Measurements from ENCODE around the gene PLEKHA5.

PLEKHA5 gene, protein sequence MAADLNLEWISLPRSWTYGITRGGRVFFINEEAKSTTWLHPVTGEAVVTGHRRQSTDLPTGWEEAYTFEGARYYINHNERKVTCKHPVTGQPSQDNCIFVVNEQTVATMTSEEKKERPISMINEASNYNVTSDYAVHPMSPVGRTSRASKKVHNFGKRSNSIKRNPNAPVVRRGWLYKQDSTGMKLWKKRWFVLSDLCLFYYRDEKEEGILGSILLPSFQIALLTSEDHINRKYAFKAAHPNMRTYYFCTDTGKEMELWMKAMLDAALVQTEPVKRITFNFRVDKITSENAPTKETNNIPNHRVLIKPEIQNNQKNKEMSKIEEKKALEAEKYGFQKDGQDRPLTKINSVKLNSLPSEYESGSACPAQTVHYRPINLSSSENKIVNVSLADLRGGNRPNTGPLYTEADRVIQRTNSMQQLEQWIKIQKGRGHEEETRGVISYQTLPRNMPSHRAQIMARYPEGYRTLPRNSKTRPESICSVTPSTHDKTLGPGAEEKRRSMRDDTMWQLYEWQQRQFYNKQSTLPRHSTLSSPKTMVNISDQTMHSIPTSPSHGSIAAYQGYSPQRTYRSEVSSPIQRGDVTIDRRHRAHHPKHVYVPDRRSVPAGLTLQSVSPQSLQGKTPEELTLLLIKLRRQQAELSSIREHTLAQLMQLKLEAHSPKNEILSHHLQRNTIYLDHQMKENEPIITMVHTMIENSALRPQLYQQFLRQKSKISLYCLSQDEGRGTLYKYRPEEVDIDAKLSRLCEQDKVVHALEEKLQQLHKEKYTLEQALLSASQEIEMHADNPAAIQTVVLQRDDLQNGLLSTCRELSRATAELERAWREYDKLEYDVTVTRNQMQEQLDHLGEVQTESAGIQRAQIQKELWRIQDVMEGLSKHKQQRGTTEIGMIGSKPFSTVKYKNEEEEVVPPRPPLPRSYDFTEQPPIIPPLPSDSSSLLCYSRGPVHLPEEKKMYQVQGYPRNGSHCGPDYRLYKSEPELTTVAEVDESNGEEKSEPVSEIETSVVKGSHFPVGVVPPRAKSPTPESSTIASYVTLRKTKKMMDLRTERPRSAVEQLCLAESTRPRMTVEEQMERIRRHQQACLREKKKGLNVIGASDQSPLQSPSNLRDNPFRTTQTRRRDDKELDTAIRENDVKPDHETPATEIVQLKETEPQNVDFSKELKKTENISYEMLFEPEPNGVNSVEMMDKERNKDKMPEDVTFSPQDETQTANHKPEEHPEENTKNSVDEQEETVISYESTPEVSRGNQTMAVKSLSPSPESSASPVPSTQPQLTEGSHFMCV

DNA sequence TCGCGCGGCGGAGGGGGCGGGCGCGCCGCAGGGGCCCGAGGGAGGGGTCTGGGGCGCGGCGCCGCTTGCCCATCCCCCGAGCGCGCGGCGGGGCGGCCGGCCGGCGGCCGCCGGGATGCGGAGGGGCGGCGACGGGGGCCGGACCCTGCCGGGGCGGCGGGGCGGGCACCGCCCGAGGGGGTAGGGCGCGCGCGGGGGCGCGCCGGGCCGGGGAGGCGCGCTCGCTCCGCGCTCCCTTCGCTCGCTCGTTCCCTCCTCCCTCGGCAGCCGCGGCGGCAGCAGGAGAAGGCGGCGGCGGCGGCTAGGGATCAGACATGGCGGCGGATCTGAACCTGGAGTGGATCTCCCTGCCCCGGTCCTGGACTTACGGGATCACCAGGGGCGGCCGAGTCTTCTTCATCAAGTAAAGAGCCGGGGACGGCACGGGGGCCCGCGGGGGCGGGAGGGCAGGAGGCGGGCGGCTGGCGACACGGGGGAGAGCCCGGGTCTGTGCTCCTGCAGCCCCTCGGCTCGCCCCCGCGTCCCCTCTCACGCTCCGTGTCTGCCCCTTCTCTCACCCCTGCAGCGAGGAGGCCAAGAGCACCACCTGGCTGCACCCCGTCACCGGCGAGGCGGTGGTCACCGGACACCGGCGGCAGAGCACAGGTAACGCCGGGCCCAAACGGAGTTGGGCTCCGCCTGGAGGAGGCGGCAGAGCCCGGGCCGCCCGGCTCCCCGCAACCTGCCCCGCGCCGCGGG lies at the start of gene PLEKHA5:
TSS of gene PLEKHA5 (plus strand) at position 248 of the 738 bp plus-strand sequence. CDS start at position 315, 67 bp downstream.
- TF ChIP-seq, protein P1, sequence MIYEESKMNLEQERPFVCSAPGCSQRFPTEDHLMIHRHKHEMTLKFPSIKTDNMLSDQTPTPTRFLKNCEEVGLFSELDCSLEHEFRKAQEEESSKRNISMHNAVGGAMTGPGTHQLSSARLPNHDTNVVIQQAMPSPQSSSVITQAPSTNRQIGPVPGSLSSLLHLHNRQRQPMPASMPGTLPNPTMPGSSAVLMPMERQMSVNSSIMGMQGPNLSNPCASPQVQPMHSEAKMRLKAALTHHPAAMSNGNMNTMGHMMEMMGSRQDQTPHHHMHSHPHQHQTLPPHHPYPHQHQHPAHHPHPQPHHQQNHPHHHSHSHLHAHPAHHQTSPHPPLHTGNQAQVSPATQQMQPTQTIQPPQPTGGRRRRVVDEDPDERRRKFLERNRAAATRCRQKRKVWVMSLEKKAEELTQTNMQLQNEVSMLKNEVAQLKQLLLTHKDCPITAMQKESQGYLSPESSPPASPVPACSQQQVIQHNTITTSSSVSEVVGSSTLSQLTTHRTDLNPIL (CRISPR knock-in tag; IDR thresholded peaks at IDR 0.05; ENCODE audit: low read depth) = no peak
- no peak for TF ChIP-seq TOX (CRISPR knock-in tag; IDR thresholded peaks at IDR 0.05; ENCODE audit: borderline replicate concordance)
- no peak for TF ChIP-seq ARNTL (CRISPR knock-in tag; IDR thresholded peaks at IDR 0.05; ENCODE audit: borderline replicate concordance, low read depth)
- TF ChIP-seq PPARA (CRISPR knock-in tag; IDR thresholded peaks at IDR 0.05; ENCODE audit: borderline replicate concordance) = no peak
- no peak for TF ChIP-seq SNAI2 (CRISPR knock-in tag; IDR thresholded peaks at IDR 0.05)
- TF ChIP-seq, protein P2, sequence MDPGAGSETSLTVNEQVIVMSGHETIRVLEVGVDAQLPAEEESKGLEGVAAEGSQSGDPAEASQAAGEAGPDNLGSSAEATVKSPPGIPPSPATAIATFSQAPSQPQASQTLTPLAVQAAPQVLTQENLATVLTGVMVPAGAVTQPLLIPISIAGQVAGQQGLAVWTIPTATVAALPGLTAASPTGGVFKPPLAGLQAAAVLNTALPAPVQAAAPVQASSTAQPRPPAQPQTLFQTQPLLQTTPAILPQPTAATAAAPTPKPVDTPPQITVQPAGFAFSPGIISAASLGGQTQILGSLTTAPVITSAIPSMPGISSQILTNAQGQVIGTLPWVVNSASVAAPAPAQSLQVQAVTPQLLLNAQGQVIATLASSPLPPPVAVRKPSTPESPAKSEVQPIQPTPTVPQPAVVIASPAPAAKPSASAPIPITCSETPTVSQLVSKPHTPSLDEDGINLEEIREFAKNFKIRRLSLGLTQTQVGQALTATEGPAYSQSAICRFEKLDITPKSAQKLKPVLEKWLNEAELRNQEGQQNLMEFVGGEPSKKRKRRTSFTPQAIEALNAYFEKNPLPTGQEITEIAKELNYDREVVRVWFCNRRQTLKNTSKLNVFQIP (CRISPR knock-in tag; IDR thresholded peaks at IDR 0.05; ENCODE audit: borderline replicate concordance, low read depth) = no peak
- no peak for TF ChIP-seq GLIS3 (CRISPR knock-in tag; IDR thresholded peaks at IDR 0.05)
- TF ChIP-seq ZFP30 (CRISPR knock-in tag; IDR thresholded peaks at IDR 0.05) = no peak
- no peak for TF ChIP-seq CSDC2 (CRISPR knock-in tag; IDR thresholded peaks at IDR 0.05)
- no peak for TF ChIP-seq ISL1 (CRISPR knock-in tag; IDR thresholded peaks at IDR 0.05)
- TF ChIP-seq, protein P3, sequence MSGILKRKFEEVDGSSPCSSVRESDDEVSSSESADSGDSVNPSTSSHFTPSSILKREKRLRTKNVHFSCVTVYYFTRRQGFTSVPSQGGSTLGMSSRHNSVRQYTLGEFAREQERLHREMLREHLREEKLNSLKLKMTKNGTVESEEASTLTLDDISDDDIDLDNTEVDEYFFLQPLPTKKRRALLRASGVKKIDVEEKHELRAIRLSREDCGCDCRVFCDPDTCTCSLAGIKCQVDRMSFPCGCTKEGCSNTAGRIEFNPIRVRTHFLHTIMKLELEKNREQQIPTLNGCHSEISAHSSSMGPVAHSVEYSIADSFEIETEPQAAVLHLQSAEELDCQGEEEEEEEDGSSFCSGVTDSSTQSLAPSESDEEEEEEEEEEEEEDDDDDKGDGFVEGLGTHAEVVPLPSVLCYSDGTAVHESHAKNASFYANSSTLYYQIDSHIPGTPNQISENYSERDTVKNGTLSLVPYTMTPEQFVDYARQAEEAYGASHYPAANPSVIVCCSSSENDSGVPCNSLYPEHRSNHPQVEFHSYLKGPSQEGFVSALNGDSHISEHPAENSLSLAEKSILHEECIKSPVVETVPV (CRISPR knock-in tag; IDR thresholded peaks at IDR 0.05) = no peak
- no peak for TF ChIP-seq RARB (CRISPR knock-in tag; IDR thresholded peaks at IDR 0.05)
- TF ChIP-seq, protein P4, sequence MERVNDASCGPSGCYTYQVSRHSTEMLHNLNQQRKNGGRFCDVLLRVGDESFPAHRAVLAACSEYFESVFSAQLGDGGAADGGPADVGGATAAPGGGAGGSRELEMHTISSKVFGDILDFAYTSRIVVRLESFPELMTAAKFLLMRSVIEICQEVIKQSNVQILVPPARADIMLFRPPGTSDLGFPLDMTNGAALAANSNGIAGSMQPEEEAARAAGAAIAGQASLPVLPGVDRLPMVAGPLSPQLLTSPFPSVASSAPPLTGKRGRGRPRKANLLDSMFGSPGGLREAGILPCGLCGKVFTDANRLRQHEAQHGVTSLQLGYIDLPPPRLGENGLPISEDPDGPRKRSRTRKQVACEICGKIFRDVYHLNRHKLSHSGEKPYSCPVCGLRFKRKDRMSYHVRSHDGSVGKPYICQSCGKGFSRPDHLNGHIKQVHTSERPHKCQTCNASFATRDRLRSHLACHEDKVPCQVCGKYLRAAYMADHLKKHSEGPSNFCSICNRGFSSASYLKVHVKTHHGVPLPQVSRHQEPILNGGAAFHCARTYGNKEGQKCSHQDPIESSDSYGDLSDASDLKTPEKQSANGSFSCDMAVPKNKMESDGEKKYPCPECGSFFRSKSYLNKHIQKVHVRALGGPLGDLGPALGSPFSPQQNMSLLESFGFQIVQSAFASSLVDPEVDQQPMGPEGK (CRISPR knock-in tag; IDR thresholded peaks at IDR 0.05; ENCODE audit: borderline replicate concordance) = no peak
- TF ChIP-seq ESRRG (CRISPR knock-in tag; IDR thresholded peaks at IDR 0.05) = no peak
- TF ChIP-seq ZNF70 (CRISPR knock-in tag; IDR thresholded peaks at IDR 0.05) = no peak
- no peak for TF ChIP-seq OSR1 (CRISPR knock-in tag; IDR thresholded peaks at IDR 0.05)
- no peak for TF ChIP-seq ZNF8 (CRISPR knock-in tag; IDR thresholded peaks at IDR 0.05)
- TF ChIP-seq ZFP3 (CRISPR knock-in tag; IDR thresholded peaks at IDR 0.05) = no peak
- ATAC-seq = peak; percentile 75

DNA sequence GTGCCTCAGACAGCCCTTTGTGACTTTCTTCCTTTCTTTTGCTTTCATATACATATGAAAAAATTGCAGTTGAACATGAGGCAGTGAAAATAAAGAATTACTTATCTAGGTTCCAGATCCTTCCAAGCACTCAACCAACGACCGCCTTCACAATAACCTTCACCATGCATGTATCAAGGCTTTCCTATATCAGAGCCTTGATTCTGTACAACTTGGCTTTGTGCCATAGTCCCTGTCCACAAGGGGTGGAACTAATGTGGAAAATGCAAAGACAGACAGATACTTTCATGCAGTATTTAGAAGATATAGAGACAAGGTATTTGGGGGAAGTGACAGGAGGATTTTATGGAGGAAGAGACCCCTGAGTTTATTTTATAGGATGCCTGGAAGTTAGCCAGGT lies 48.6 kb upstream of the PLEKHA5 start:
- ATAC-seq = no peak
- TF ChIP-seq ARNTL (CRISPR knock-in tag; IDR thresholded peaks at IDR 0.05; ENCODE audit: borderline replicate concordance, low read depth) (no peak), RARB (CRISPR knock-in tag; IDR thresholded peaks at IDR 0.05) (no peak), ESRRG (CRISPR knock-in tag; IDR thresholded peaks at IDR 0.05) (no peak), ZFP30 (CRISPR knock-in tag; IDR thresholded peaks at IDR 0.05) (no peak), ISL1 (CRISPR knock-in tag; IDR thresholded peaks at IDR 0.05) (no peak), OSR1 (CRISPR knock-in tag; IDR thresholded peaks at IDR 0.05) (no peak), ZNF8 (CRISPR knock-in tag; IDR thresholded peaks at IDR 0.05) (no peak)
- TF ChIP-seq, protein P4 (CRISPR knock-in tag; IDR thresholded peaks at IDR 0.05; ENCODE audit: borderline replicate concordance) = no peak
- TF ChIP-seq, protein P2 (CRISPR knock-in tag; IDR thresholded peaks at IDR 0.05; ENCODE audit: borderline replicate concordance, low read depth) = no peak
- TF ChIP-seq, protein P5, sequence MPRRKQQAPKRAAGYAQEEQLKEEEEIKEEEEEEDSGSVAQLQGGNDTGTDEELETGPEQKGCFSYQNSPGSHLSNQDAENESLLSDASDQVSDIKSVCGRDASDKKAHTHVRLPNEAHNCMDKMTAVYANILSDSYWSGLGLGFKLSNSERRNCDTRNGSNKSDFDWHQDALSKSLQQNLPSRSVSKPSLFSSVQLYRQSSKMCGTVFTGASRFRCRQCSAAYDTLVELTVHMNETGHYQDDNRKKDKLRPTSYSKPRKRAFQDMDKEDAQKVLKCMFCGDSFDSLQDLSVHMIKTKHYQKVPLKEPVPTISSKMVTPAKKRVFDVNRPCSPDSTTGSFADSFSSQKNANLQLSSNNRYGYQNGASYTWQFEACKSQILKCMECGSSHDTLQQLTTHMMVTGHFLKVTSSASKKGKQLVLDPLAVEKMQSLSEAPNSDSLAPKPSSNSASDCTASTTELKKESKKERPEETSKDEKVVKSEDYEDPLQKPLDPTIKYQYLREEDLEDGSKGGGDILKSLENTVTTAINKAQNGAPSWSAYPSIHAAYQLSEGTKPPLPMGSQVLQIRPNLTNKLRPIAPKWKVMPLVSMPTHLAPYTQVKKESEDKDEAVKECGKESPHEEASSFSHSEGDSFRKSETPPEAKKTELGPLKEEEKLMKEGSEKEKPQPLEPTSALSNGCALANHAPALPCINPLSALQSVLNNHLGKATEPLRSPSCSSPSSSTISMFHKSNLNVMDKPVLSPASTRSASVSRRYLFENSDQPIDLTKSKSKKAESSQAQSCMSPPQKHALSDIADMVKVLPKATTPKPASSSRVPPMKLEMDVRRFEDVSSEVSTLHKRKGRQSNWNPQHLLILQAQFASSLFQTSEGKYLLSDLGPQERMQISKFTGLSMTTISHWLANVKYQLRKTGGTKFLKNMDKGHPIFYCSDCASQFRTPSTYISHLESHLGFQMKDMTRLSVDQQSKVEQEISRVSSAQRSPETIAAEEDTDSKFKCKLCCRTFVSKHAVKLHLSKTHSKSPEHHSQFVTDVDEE (CRISPR knock-in tag; IDR thresholded peaks at IDR 0.05) = no peak
- TF ChIP-seq, protein P1 (CRISPR knock-in tag; IDR thresholded peaks at IDR 0.05; ENCODE audit: low read depth) = no peak

Data from SK-N-SH treated with all-trans-retinoic acid at 6 μM for 48 hours (cell line).